ENCODE data around the gene PAOX. TPM values are rescaled to one million over a fixed set of nuclear protein-coding genes. Genes with fewer than 3 reads are reported as not detected.

Gene PAOX
- total and polyA plus RNA-seq, 2 of the 13 experiments (the other 11 are each of a cell fraction or from before 2014, with no cell fraction given) = 0.49 to 0.77 TPM

DNA sequence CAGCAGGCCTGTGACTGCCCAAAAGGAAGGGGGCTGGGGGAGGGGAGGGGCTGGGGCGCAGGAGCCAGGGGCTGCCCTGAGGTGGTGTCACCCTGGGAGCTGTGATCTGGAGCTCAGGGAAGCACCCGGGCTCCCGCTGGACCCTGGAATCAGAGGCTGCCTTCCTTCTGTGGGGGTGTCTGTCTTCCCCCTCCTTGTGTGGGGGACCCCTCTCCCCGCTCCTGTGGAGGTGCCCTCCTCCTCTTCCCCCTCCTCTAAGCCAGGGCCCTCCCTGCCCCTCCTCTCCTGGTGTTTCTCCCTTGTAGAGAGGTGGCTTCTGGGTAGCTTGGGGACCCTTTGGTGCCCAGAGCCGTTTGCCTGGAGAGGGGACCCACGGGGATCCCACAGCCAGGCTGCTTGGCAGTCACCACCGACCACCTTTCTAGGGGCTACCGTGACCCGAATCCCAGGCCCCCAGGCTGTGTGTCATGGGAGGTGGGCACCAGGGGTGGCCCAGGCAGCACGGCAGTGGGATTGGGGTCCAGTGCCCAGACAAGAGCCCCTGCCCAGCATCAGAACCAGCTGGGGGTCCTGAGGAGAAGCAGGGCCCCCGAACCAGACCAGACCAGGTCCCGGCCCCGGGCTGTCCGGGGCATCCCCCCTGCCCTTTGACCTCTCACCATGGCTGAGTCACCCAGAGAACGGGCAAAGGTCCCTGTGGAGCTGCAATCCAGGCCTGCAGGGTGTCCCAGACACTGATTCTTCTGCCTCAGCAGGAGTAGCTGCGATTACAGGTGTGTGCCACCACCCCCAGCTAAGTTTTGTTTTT lies 31.1 kb upstream of the PAOX start (continued):
- TF ChIP-seq U2AF1 (optimal IDR thresholded peaks at IDR 0.05; ENCODE audit: low read depth, low read length) (no peak), ZNF543 (CRISPR knock-in tag; IDR thresholded peaks at IDR 0.05) (no peak; the same call in 1 of the 2 replicates), TCF12 (IDR thresholded peaks at IDR 0.05) (no peak), TCF12 (CRISPR knock-in tag; IDR thresholded peaks at IDR 0.05) (0 out of 2 replicates have a peak, but pooled peaks have one; percentile 14), KDM1A (CRISPR knock-in tag; IDR thresholded peaks at IDR 0.05) (no peak), RARG (CRISPR knock-in tag; IDR thresholded peaks at IDR 0.05; ENCODE audit: low read depth) (no peak), ZNF720 (CRISPR knock-in tag; IDR thresholded peaks at IDR 0.05) (no peak), SATB2 (CRISPR knock-in tag; IDR thresholded peaks at IDR 0.05) (no peak), ZNF121 (CRISPR knock-in tag; IDR thresholded peaks at IDR 0.05) (no peak; the same call in 1 of the 2 replicates), MXD1 (CRISPR knock-in tag; IDR thresholded peaks at IDR 0.05) (peak; percentile 46; the same call in 1 of the 2 replicates), ZNF703 (CRISPR knock-in tag; IDR thresholded peaks at IDR 0.05; ENCODE audit: borderline replicate concordance) (no peak; the same call in 1 of the 2 replicates), TOE1 (CRISPR knock-in tag; IDR thresholded peaks at IDR 0.05) (no peak), FOSL2 (CRISPR knock-in tag; IDR thresholded peaks at IDR 0.05) (peak; percentile 97), ZNF281 (CRISPR knock-in tag; IDR thresholded peaks at IDR 0.05; ENCODE audit: borderline replicate concordance) (no peak), ZNF510 (CRISPR knock-in tag; IDR thresholded peaks at IDR 0.05; ENCODE audit: low read depth) (no peak), ZZZ3 (CRISPR knock-in tag; IDR thresholded peaks at IDR 0.05; ENCODE audit: borderline replicate concordance) (no peak), GZF1 (CRISPR knock-in tag; IDR thresholded peaks at IDR 0.05) (no peak), GATAD2A (CRISPR knock-in tag; IDR thresholded peaks at IDR 0.05) (peak; percentile 63), ZC3H13 (CRISPR knock-in tag; IDR thresholded peaks at IDR 0.05) (no peak), MEIS2 (CRISPR knock-in tag; IDR thresholded peaks at IDR 0.05) (no peak), KLF6 (CRISPR knock-in tag; IDR thresholded peaks at IDR 0.05) (no peak), PAX8 (CRISPR knock-in tag; IDR thresholded peaks at IDR 0.05; ENCODE audit: borderline replicate concordance) (no peak)
- TF ChIP-seq, protein P1, sequence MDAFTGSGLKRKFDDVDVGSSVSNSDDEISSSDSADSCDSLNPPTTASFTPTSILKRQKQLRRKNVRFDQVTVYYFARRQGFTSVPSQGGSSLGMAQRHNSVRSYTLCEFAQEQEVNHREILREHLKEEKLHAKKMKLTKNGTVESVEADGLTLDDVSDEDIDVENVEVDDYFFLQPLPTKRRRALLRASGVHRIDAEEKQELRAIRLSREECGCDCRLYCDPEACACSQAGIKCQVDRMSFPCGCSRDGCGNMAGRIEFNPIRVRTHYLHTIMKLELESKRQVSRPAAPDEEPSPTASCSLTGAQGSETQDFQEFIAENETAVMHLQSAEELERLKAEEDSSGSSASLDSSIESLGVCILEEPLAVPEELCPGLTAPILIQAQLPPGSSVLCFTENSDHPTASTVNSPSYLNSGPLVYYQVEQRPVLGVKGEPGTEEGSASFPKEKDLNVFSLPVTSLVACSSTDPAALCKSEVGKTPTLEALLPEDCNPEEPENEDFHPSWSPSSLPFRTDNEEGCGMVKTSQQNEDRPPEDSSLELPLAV (CRISPR knock-in tag; conservative IDR thresholded peaks at IDR 0.05; ENCODE audit: low read depth) = no peak
- TF ChIP-seq, protein P2, sequence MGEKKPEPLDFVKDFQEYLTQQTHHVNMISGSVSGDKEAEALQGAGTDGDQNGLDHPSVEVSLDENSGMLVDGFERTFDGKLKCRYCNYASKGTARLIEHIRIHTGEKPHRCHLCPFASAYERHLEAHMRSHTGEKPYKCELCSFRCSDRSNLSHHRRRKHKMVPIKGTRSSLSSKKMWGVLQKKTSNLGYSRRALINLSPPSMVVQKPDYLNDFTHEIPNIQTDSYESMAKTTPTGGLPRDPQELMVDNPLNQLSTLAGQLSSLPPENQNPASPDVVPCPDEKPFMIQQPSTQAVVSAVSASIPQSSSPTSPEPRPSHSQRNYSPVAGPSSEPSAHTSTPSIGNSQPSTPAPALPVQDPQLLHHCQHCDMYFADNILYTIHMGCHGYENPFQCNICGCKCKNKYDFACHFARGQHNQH (CRISPR knock-in tag; IDR thresholded peaks at IDR 0.05) = no peak
- TF ChIP-seq, protein P3, sequence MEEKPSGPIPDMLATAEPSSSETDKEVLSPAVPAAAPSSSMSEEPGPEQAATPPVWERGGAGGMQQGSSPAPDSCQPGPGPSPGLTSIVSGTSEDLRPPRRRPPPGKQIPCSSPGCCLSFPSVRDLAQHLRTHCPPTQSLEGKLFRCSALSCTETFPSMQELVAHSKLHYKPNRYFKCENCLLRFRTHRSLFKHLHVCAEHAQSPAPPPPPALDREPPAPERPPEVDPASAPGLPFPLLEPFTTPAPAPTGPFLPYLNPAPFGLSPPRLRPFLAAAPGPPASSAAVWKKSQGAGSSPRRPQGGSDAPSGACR (CRISPR knock-in tag; IDR thresholded peaks at IDR 0.05) = no peak

All from HepG2 (cell line).